ENCODE measurements around the gene RIN1.

The RIN1 gene

DNA sequence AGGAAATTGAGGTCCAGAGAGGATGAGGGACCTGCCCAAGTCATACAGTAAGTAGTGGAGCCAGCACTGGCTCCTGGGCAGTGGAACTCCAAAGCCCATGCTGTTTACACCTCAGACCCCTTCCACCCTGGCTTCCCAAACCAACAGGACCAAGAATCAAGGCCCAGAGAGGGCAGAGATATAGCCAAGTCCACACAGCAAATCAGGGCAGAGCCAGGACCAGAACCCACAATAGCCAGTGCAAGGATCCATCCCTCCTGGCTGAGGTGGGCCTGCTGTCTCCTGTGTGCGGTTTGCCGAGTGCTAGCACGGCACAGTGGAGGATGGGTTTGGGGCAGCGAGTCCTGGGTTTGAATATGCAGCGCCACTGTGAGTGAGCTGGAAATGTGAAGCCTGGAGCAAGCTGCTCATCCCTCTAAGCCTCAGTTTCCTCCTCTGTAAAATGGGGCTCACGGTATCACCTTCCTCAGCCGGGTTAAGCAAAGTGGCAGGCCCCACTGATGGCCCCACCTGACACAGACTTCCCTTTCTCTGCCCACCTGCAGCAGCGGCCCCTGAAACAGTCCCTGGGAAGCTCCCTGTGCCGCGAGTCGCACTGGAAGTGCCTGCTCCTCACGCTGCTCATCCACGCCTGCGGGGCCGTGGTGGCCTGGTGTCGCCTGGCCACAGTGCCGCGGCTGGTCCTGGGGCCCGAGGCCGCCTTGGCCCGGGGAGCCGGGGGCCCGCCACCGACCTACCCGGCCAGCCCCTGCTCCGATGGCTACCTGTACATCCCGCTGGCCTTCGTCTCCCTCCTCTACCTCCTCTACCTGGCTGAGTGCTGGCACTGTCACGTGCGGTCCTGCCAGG lies 42.2 kb downstream of the RIN1 start:
- no peak for DNase-seq

DNA sequence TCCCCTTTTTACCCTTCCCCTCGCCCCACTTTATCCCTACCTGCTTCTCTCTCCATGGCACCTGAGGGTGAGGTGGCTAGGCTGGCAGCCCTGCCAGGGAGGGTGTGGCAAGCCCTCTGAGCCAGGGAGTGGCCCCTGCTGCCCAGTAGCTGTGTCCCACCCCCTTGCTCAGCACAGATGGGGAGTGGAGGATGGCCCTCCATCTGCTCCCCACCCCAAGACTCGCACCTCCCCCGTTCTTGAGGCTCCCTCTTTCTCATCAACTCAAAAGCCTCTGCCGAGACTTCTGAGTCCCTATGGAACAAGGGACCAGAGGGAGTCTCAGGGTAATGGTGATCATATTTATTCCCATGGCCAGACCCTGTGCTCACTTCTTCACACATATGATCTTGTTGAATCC lies 42.9 kb downstream of the RIN1 start:
- DNase-seq, result no peak

DNA sequence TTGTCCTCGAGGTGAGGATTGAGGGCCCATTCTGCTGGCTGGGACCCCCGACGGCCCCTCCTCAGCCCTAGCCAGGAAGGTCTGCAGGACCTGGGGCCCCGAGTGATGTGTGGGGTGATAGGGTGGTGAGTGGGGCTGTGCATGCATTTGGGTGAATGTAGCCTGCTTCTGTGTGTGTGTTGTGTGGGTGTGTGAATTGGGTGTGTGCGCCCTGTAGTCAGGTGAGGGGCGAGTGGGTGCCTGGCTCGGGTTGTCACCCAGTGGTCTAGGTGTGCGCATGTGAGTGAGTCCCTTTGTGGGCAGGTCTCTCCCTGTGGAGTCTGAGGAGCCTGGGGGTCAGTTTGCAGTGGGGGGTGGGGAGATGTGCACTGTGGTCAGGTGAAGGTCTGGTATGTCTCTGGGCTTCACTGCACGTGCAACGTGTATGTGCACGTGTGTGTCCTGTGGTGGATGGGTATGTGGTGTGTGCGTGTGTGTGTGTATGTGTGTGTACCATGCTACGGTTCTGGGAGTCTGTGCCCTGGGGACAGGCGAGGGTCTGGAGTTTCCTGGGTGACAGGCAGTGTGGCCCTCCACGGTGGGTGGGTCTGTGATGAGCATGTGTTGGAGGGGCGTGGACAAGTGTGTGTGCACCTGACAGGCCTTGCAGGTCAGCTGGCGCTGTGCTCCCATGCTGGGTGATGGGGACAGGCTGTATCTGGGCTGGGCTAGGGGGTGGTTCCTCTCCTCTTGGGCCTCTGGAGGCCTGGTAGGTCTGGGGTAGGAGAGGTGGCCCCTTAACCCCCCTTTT lies 43.5 kb downstream of the RIN1 start:
- no peak for DNase-seq

DNA sequence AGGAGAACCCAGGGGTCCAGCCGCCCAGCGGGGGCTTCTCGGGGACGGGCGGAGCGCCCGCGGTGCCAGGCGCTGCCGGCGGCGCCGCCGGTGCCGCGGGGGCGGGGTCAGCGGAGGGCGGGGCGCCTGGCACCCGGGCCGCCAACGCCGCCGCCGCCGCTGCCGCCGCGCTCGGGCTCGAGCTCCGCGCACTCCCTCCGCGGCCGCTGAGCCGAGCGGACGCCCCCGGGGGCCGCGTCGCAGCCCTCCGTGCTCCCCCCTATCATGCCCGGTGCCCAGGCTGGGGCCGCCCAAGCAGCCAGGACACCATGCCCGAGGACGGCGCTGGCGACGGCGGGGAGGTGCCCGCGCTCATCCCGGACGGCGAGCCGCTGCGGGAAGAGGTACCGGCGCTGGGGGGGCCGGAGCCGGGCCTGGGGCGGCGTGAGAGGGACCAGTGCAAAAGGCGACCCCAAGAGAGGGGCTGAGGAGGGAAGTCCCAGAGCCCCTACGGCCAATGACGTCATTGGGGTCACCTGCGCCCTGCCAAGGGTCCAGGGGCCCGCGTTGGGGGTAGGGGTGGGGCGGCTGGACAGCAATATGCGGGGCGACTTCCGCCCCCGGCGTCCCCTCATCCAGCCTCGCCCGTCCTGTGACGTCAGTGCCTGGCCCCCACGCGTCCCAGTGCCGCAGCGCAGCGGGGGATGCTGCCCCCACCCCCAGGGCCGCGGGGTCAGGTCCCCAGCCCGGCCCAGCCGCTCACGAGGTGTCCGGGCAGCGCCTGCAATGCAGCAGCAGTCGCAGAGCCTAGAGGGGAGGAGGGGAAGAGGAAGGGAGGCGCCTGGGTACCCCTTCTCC lies 44.3 kb downstream of the RIN1 start, which contains the start of gene TMEM151A:
TSS of gene TMEM151A (plus strand) at position 189 of the 837 bp plus-strand sequence. CDS start at position 309, 120 bp downstream.
- DNase-seq, result no peak

DNA sequence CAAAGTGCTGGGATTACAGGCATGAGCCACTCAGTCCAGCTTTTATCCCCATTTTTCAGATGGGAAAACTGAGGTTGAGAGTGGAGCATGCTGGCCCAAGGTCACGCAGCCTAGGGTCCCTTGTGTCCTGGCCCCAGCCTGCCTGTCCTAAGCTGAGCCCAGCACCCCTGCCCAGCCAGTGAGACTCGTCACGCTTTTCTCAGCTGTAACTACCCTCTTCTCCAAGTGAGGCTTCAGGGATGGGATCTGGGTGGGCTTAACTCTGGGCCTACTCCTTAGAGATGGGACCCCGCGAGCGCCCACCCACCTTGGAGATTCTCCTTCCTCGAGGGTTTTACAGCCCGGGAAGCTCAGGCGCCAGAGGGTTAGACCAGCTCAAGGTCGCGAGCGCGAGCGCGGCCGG lies 44.9 kb downstream of the RIN1 start:
- no peak for DNase-seq

DNA sequence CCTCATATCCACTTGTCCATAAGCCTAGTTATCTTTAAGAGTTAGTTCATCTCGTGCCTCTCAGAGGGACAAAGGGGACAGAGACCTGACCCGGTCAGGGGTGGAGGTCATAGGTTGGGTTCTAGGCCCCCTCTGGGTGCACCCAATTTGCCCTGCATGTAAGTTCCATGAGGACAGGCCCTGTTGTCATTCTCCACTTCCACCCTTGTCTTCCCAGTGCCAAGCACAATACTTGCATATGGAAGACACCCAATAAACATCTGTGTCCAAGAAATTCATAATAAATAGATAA lies 46.0 kb downstream of the RIN1 start:
- DNase-seq, result no peak

DNA sequence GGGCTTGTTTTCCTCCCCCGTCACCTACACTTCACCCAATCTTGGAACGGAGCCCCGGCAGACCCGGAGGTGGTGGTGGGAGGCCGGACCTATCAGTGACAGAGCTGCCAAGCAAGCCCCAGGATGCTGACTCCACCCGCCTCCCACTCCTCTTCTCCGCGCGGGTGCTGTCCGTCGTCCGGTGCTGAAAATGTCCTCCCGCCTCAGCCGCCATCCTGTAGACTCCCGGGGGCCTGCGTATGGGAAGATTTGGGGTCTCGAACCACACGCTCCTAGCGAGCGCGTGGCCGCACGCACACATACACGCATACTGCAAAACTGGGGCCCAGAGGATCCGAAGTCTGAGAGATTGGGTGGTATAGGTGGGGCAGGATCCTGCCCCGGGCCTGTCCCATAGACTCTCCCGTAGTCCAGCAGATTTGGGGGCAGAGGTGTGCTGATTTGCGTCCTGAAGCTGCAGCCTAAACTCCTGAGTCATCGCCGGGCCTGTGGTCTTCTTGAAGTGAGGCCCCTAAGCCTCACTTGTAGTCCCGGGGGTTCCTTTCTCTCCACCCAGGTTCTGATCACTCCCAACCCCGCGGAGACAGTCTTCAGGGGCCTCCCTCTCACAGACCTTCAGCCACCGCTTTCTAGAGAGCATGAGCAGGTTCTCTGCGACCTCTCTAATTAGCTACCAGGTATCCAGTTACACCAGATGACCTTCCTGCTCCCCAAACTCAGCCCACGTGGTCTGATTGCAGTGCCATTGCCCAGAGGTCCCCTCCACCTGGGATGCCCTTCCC lies 46.5 kb downstream of the RIN1 start:
- peak; percentile 95 for DNase-seq

DNA sequence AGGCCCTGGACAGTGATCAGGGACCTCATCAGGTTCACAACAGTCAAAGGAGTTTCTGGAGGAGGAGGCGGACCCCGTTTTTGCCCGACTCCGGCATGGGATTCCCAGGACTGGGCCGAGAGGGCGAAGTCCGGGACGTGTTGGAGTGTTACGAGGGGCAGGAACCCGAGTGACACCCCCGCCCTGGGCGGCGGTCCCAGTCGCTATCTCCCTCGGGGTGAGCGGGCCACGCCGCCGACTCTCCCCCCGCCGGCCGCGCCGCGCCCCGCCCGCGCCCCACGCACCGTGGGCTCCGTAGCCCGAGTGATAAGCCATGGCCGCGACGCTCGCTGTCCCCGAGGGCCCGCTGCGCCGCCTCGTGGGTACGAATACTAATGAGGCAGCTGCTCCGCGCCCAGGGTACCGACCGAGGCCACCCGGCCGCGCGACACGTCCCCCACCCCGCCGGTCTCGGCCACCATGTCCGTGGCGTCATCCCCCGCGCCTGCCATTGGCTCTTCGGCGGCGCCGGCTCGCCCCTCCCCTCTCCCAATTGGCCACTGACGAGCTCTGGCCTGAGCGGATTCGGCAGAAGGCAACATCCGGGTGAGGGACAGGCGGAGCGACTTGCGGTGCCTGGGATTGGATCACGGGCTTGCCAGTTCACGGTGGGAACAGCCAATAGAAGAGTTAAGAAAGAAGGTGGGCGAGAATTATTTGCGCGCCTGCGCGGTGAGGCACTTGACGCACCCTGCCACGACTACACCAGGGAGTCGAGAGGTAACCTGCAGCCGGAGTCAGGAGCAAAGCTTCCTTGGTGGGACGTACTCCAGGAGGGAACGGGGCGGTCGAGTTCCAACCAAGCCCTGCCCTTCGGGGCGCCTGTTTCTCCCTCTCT lies 47.3 kb downstream of the RIN1 start, which contains the start of gene YIF1A:
TSS of gene YIF1A (minus strand) at position 473 of the 877 bp plus-strand sequence. CDS start at position 315, 158 bp downstream.
- peak; percentile 100 for DNase-seq

DNA sequence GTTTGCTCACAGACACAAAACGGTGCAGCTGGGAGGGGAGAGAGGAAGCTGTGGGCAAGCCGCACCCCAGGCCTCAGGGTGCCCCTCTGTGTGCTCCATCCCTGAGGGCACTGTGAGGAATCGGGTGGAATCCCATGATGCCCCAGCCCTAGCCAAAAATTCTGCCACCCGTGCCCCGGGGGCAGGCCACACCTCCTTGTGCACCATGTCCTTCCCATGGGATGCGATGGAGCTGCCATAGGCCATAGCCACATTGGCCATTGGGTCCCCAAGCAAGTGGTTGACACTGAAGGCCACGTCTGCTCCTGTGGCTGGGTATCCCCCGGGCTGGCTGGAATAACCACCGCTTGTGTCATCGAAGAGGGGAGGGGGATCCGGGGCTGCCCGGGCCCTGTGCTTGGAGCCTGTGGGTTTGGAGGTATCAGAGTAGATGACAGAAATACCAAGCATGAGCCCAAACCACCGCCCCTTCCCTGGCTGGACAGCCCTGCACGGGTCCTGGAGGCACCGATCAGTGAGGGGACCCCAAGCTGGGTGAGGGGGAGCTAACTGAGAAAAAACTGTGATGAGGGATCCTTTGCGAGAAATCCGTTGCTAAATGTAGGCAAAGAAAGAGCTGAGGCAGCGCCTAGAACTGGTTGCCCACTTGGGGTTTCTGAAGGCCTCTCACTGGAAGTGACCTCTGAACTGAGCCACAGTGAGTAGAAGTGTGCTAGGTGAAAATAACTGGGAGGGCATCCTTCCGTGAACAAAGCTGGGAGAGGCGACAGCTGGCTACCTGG lies 48.2 kb downstream of the RIN1 start:
- no peak for DNase-seq

DNA sequence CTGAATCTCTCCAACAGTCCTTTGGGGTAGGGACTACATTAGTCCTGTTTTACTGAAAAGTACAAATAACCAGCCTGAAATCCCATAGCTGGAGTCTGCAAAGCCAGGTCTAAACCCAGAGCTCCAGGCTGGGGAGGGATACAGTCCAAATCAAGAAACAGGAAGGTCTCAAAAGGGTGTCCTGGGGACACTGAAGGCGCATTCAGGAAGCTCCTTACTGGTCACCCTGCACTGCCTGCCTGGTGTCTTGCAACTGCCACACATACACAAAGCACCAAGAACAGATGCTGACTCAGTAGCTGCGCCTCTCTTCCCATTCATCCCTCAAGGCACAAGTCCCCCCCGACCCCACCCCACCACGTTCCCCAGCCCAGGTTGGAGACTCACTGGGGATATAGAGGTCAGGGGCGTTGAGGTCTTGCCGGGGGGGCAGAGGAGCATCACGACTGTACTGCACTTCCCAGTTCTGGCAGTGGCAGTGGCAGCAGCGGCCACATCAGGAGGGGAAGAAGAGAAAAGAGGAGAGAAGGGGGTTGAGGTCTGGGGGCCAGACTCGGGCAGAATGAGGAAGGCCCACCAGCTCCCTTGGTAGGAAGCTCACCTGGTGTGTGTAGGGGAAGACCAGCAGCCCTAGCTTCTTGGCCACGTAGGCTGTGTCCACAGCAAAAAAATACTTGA lies 48.9 kb downstream of the RIN1 start:
- DNase-seq, result no peak

DNA sequence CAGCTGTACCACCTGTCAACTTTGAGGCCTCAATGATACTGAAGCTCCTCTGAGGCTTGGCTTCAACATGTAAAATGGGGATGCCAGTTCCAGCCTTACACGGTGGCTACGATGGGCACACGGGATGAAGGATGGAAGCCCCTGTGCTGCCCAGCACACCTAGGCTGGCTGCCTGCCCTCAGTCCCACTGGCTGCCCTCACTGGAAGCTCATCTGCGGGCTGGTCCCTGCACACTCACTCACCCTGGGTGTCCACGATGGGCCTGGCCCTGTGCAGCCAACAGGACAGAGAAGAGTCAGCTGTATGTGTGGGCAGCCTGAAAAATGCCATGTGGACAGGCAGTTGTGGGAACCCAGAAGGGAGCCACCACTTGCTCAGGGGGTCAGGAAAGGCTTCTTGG lies 49.5 kb downstream of the RIN1 start:
- DNase-seq, result no peak

DNA sequence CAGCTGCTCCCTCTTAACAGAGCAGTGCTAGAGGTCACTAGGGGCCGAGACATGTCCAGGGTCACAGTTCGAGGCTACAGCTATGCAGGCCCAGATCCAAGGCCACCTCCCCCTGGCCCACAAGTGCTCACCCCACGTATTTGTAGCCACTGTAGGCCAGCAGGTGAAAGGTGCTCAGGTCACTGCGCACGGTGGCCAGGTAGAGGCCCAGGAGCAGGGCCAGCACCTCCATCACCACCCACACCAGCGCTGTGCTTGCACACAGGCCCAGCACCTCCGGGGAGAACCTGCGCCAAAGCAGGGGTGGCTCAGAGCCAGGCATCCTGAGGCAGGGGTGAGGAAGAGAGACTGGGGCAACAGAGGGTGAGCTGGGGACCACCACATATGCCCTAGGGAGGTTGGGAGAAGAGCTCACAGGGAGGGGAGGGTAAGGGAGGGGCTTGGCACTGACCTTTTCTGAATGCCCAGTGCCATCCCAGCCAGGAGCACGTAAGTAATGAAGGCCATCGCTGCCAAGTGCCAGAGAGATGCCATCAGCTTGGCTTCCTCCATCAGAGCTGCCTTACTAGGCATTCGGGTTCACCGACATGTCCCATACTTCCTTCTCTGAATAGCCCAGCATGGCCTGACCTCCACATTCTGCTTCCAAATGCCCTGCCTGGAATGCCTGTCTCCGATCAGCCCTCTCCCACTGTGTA lies 50.8 kb downstream of the RIN1 start:
- no peak for DNase-seq

DNA sequence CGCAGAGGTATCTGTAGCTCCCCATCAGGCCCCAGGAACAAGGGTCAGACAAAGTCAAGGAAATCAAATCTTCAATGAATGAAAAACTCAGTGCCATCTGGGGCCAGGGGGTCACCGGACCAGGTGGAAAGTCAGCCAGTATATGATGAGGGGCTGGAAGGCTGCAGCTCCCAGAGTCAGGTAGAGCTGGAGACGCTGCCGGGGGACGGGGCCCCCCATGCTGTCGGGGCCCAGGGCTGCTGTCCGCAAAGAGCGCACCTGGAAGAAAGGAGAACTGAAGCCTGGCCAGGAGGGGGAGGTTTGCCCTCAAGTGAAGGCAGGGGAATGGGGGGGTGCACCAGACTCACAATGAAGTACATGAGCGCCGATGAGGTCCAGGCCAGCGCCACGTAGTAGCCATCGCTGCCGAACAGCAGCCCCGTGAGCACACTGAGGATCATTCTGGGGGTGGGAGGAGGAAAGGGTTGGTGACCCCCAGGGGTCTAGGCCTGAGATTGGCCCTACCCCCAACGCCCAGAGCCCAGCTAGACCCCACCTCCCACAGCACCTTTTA lies 51.6 kb downstream of the RIN1 start:
- no peak for DNase-seq

DNA sequence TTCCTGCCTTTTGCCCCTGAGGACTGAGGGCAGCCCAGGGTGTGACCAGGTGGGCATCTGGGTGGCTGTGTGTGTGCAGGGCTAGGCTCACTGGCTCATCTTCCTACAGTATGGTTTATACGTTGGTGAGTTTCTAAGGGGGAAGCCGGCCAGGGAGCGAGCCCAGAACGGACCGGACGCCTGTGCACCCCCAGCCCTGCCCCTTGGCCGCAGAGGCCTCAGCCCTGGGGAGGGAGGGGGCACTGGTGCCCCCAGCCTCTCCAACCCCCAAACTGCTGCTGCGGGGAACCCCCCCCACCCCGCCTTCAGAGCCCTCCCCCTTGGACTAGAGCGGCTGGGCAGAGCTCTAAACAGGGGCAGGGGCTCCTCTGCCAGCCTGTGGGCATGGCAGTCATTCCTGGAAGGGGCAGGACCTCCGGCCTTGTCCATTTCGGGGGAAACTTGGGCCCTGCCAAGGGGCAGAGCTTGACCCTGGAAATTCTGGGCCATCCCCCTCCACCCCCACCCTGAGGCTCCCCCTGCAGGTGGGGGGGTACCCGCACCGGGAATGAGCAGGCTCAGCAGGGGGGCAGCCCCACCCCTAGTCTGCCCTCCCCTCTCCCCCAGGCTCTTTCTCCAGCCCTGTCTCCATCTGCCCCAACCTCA lies 52.7 kb downstream of the RIN1 start:
- no peak for DNase-seq

DNA sequence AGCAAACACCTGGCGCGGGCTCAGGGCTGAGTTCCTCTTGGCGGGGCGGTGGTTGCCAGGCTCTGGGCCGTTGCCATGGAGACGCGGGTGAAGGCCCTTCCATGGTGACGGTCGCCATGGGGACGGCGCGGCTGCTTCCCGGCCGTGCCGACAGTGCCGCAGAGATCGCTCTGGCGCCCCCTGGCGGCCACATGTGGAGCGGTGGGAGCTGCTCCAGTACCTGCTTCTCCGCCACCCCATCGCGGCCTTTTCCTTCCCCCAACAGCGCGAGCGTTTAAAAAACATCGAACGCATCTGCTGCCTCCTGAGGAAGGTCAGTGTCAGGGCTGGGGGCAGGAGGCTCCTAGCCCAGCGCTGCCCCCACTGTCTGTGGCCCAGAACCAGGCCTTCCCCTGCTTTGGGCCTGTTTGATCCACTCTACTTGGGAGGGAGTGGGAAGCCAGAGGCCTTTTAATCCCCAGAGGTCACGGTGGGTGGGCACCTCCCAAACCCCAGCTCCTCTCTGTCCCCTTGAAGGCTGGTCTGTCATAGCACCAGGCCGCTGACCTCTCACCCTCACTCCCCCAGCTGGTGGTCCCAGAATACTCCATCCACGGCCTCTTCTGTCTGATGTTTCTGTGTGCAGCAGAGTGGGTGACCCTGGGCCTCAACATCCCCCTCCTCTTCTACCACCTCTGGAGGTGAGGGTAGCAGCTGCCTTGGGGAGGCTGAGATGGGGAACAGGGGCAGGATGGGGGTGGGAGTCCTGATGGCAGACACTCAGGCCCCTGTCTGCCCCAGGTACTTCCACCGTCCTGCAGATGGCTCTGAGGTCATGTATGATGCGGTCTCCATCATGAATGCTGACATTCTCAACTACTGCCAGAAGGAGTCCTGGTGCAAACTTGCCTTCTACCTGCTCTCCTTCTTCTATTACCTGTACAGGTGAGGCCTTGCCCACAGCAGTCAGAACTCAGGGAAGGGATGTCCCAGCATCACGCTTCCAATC lies 53.5 kb downstream of the RIN1 start:
- peak; percentile 98 for DNase-seq

All from islet precursor cell (in vitro differentiated cells).